Measurements from ENCODE around the gene CDH15. TPM values are rescaled to one million over a fixed set of nuclear protein-coding genes. Genes with fewer than 3 reads are reported as not detected.
A peak's percentile ranks its signal among the peaks of the same experiment; 100 is the strongest.

Gene CDH15, protein sequence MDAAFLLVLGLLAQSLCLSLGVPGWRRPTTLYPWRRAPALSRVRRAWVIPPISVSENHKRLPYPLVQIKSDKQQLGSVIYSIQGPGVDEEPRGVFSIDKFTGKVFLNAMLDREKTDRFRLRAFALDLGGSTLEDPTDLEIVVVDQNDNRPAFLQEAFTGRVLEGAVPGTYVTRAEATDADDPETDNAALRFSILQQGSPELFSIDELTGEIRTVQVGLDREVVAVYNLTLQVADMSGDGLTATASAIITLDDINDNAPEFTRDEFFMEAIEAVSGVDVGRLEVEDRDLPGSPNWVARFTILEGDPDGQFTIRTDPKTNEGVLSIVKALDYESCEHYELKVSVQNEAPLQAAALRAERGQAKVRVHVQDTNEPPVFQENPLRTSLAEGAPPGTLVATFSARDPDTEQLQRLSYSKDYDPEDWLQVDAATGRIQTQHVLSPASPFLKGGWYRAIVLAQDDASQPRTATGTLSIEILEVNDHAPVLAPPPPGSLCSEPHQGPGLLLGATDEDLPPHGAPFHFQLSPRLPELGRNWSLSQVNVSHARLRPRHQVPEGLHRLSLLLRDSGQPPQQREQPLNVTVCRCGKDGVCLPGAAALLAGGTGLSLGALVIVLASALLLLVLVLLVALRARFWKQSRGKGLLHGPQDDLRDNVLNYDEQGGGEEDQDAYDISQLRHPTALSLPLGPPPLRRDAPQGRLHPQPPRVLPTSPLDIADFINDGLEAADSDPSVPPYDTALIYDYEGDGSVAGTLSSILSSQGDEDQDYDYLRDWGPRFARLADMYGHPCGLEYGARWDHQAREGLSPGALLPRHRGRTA
- 0.41 to 0.76 TPM (median 0.46 TPM) in 3 replicates for total RNA-seq (2021)
- Bru-seq, nascent RNA: percentile 9 among the genes with signal in this experiment
- long read RNA-seq, experiment 1, partial matches to known transcripts: 0 of 1 reads
- long read RNA-seq, experiment 1, other reads (novel, unspliced or antisense): 1 of 1 reads
- long read RNA-seq, experiment 2, partial matches to known transcripts: 1 of 4 reads
- long read RNA-seq, experiment 2, other reads (novel, unspliced or antisense): 2 of 4 reads
- long read RNA-seq, experiment 3, partial matches to known transcripts: 1 of 1 reads
- long read RNA-seq, experiment 3, other reads (novel, unspliced or antisense): 0 of 1 reads

DNA sequence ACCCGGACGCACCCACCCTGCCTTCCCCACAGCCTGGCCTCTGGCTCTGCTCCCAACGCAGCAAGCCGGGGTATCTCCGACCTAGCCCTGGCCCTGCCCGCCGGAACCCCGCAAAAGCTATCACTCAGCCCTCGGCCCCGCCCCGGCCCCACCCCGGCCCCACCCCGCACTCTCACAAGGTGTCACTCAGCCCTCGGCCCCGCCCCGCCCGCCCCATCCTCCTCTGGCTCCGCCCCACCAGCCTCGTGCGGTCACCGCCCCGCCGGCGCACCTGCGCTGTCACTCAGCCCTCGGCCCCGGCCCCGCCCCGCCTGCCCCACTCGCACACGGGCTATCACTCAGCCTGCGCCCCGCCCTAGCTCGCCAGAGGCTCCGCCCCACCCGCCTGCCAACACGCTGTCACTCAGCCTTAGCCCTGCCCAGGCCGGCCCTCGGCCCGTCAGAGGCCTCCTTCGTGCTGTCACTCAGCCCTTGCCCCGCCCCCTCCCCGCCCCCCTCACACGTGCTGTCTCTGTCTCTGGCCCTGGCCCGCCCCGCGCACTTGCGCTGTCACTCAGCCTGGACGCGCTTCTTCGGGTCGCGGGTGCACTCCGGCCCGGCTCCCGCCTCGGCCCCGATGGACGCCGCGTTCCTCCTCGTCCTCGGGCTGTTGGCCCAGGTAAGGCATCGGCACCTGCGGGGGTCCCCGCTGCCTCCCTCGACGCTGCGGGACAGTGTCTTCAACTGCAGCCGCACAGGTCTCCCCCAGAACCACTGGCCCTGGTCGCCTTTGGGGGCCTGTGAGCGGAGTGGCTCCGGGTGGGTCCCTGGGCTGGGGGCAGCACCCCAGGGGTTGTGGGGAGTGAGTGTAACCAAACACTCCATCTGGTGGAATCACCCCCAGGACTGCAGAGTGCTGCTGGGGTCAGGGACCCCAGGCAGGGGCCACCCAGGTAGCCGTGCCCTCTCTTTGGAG, at the start of gene CDH15:
CDH15 (plus strand) TSS at position 533 of the 955 bp plus-strand sequence; CDS start at position 617, 84 bp downstream.
- peaks cover 14% of the 10 kb centered on the region for H3K4me1 Mint-ChIP-seq
- POLR2A ChIA-PET: interaction anchor here (1.3 kb wide), 1 partner anchor 21 kb away, joined by 6 read pairs; no protein-coding TSS in a partner anchor
- H3K9me3 Mint-ChIP-seq: no peaks in the 10 kb centered on the region
- peaks cover 6% of the 10 kb centered on the region; the same call in 1 of the 2 replicates for H3K27me3 Mint-ChIP-seq (ENCODE audit: low read depth)
- peak; percentile 99 for DNase-seq (ENCODE audit: low spot score)
- CTCF ChIA-PET: interaction anchor here (0.8 to 1.4 kb wide), 15 partner anchors 9 to 677 kb away, joined by 3 to 26 read pairs (median 5); partner anchors contain the start of genes APRT, GALNS, TRAPPC2L and ZNF778
- peak; percentile 88 for ATAC-seq
- peak within 1 kb of the TSS; percentile 75 for H3K4me3 Mint-ChIP-seq
- H3K36me3 Mint-ChIP-seq: no peaks in the 10 kb centered on the region
- TF ChIP-seq, protein P1, sequence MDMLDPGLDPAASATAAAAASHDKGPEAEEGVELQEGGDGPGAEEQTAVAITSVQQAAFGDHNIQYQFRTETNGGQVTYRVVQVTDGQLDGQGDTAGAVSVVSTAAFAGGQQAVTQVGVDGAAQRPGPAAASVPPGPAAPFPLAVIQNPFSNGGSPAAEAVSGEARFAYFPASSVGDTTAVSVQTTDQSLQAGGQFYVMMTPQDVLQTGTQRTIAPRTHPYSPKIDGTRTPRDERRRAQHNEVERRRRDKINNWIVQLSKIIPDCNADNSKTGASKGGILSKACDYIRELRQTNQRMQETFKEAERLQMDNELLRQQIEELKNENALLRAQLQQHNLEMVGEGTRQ (CRISPR knock-in tag; IDR thresholded peaks at IDR 0.05): peak; percentile 64
- TF ChIP-seq HMGA2 (CRISPR knock-in tag; IDR thresholded peaks at IDR 0.05): no peak
- TF ChIP-seq GABPB1 (CRISPR knock-in tag; IDR thresholded peaks at IDR 0.05): 0 out of 2 replicates have a peak, but pooled peaks have one; percentile 33
- TF ChIP-seq, protein P2, sequence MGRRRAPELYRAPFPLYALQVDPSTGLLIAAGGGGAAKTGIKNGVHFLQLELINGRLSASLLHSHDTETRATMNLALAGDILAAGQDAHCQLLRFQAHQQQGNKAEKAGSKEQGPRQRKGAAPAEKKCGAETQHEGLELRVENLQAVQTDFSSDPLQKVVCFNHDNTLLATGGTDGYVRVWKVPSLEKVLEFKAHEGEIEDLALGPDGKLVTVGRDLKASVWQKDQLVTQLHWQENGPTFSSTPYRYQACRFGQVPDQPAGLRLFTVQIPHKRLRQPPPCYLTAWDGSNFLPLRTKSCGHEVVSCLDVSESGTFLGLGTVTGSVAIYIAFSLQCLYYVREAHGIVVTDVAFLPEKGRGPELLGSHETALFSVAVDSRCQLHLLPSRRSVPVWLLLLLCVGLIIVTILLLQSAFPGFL (CRISPR knock-in tag; IDR thresholded peaks at IDR 0.05; ENCODE audit: borderline replicate concordance): 0 out of 2 replicates have a peak, but pooled peaks have one; percentile 30
- TF ChIP-seq, protein P3, sequence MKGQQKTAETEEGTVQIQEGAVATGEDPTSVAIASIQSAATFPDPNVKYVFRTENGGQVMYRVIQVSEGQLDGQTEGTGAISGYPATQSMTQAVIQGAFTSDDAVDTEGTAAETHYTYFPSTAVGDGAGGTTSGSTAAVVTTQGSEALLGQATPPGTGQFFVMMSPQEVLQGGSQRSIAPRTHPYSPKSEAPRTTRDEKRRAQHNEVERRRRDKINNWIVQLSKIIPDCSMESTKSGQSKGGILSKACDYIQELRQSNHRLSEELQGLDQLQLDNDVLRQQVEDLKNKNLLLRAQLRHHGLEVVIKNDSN (CRISPR knock-in tag; IDR thresholded peaks at IDR 0.05): peak; percentile 48; the same call in 1 of the 2 replicates
- TF ChIP-seq SP1 (CRISPR knock-in tag; conservative IDR thresholded peaks at IDR 0.05): peak; percentile 84
- no peak for TF ChIP-seq SMAD4 (CRISPR knock-in tag; IDR thresholded peaks at IDR 0.05)
- no peak for TF ChIP-seq ZNF219 (CRISPR knock-in tag; IDR thresholded peaks at IDR 0.05; ENCODE audit: borderline replicate concordance)
- TF ChIP-seq NR3C1 (CRISPR knock-in tag; conservative IDR thresholded peaks at IDR 0.05; ENCODE audit: low read depth): no peak
- no peak for TF ChIP-seq NR2C2 (CRISPR knock-in tag; IDR thresholded peaks at IDR 0.05)
- 0 out of 2 replicates have a peak within 1 kb of the TSS, but pooled peaks have one; percentile 2 for H3K27ac Mint-ChIP-seq

DNA sequence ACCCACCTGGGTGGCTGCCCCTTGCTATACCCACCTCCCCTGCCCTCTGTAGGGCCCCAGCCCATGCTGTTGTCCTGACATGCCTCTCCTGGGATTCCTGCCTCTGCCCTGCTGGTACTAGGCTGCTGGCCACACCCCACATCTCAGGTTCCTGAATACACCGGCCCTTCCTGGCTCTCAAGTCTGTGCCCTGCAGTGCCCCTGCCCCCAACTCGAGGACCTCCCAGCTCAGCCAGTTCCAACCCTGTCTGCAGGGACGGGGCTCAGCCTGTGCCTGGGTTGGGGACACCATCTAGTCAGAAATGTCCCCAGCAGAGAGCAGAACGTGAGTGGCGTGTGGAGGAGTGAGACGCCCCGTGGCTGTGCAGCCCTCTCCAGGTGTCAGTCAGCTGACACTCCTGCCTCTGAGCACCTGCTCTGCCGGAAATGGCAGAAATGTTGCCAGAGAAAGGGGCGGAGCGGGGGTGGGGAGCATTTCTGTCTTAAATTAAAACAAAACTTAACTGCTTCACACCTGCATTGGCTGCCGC, 49.2 kb upstream of the CDH15 start:
- ChIA-PET POLR2A (no interaction called here), CTCF (interaction anchor here (0.7 kb wide), 1 partner anchor 45 kb away, joined by 3 read pairs; no protein-coding TSS in a partner anchor)
- ATAC-seq (no peak; the same call in 1 of the 2 replicates), DNase-seq (ENCODE audit: low spot score) (peak; percentile 11)
- H3K27ac Mint-ChIP-seq: no peak overlapping the region
- H3K4me1 Mint-ChIP-seq: peaks cover 7% of the 10 kb centered on the region
- H3K27me3 Mint-ChIP-seq (ENCODE audit: low read depth): no peaks in the 10 kb centered on the region
- H3K36me3 Mint-ChIP-seq: peaks cover 41% of the 10 kb centered on the region
- H3K9me3 Mint-ChIP-seq: peaks cover 10% of the 10 kb centered on the region
- no peak overlapping the region for H3K4me3 Mint-ChIP-seq
- TF ChIP-seq, protein P4, sequence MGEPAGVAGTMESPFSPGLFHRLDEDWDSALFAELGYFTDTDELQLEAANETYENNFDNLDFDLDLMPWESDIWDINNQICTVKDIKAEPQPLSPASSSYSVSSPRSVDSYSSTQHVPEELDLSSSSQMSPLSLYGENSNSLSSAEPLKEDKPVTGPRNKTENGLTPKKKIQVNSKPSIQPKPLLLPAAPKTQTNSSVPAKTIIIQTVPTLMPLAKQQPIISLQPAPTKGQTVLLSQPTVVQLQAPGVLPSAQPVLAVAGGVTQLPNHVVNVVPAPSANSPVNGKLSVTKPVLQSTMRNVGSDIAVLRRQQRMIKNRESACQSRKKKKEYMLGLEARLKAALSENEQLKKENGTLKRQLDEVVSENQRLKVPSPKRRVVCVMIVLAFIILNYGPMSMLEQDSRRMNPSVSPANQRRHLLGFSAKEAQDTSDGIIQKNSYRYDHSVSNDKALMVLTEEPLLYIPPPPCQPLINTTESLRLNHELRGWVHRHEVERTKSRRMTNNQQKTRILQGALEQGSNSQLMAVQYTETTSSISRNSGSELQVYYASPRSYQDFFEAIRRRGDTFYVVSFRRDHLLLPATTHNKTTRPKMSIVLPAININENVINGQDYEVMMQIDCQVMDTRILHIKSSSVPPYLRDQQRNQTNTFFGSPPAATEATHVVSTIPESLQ (CRISPR knock-in tag; IDR thresholded peaks at IDR 0.05): no peak
- TF ChIP-seq FOXK1 (CRISPR knock-in tag; IDR thresholded peaks at IDR 0.05): no peak
- TF ChIP-seq, protein P5, sequence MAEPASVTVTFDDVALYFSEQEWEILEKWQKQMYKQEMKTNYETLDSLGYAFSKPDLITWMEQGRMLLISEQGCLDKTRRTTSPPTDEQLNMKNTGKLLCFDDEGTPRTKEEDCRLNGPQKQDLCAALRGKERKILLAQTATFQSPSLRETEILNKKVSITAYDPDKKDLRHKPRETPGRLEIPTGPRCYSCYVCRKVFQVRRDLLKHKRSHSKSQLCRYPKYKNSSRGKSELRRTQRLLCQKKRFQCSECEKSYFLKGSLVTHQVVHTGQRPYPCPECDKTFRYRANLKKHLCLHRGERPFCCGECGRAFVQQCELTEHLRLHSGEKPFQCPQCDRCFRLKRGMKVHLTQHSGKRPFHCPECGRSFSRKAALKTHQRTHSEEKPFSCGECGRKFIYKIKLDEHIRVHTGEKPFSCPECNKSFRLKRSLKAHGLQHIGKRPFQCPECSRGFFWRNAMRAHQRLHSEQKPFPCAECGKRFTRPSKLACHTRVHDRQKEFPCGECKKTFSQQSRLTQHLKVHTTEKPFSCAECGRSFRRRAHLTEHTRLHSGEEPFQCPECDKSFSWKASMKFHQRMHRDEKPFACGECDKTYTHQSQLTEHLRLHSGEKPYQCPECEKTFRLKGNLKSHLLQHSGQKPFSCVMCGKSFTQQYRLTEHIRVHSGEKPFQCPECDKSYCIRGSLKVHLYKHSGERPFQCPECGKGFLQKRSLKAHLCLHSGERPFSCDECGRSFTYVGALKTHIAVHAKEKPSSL (CRISPR knock-in tag; conservative IDR thresholded peaks at IDR 0.05): no peak
- TF ChIP-seq, protein P6, sequence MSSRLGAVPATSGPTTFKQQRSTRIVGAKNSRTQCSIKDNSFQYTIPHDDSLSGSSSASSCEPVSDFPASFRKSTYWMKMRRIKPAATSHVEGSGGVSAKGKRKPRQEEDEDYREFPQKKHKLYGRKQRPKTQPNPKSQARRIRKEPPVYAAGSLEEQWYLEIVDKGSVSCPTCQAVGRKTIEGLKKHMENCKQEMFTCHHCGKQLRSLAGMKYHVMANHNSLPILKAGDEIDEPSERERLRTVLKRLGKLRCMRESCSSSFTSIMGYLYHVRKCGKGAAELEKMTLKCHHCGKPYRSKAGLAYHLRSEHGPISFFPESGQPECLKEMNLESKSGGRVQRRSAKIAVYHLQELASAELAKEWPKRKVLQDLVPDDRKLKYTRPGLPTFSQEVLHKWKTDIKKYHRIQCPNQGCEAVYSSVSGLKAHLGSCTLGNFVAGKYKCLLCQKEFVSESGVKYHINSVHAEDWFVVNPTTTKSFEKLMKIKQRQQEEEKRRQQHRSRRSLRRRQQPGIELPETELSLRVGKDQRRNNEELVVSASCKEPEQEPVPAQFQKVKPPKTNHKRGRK (CRISPR knock-in tag; IDR thresholded peaks at IDR 0.05; ENCODE audit: borderline replicate concordance): no peak
- TF ChIP-seq, protein P7, sequence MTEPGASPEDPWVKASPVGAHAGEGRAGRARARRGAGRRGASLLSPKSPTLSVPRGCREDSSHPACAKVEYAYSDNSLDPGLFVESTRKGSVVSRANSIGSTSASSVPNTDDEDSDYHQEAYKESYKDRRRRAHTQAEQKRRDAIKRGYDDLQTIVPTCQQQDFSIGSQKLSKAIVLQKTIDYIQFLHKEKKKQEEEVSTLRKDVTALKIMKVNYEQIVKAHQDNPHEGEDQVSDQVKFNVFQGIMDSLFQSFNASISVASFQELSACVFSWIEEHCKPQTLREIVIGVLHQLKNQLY (CRISPR knock-in tag; IDR thresholded peaks at IDR 0.05): no peak
- TF ChIP-seq CREM (CRISPR knock-in tag; IDR thresholded peaks at IDR 0.05): no peak
- TF ChIP-seq NFYB (CRISPR knock-in tag; conservative IDR thresholded peaks at IDR 0.05; ENCODE audit: low read depth): no peak

All from WTC11 (cell line).